K562 (cell line): ENCODE measurements around the gene GNG14. TPM values are rescaled to one million over a fixed set of nuclear protein-coding genes. Genes with fewer than 3 reads are reported as not detected.
A peak's percentile ranks its signal among the peaks of the same experiment; 100 is the strongest.

Source experiments
- CCNT2 ChIP-seq: IDR thresholded peaks from 2 replicates; pipeline ENCODE4 v1.6.1; 2011; ENCODE audit warnings: borderline replicate concordance, low read depth, mild to moderate bottlenecking, moderate library complexity, mixed read lengths, low read length; ENCODE audit not compliant: insufficient read length; ENCODE audit errors: extremely low read depth
- CHD7 ChIP-seq: fragments of 200-600 bp; sonication (generic); IDR thresholded peaks from one replicate; pipeline ENCODE4 v1.6.1; 2012; ENCODE audit warnings: mild to moderate bottlenecking, low read depth, low read length, inconsistent platforms
- E2F8 ChIP-seq: fragments of 450-650 bp; IDR thresholded peaks from 2 replicates; pipeline ENCODE4 v1.7.1; 2018; ENCODE audit warnings: mild to moderate bottlenecking, low read depth; ENCODE audit not compliant: partially characterized antibody
- FOXJ2 ChIP-seq: fragments of 200-800 bp; sonication (Bioruptor generic); IDR thresholded peaks from 2 replicates; pipeline ENCODE4 v1.6.1; 2016; ENCODE audit warnings: missing genetic modification characterization, missing compliant biosample characterization
- GATA2 ChIP-seq: sonication (generic); formaldehyde crosslinking; IDR thresholded peaks from 2 replicates; pipeline ENCODE4 v1.4.0; 2020; ENCODE audit warnings: mild to moderate bottlenecking, missing genetic modification reagents
- PML ChIP-seq: IDR thresholded peaks from 2 replicates; pipeline ENCODE4 v1.6.1; 2012; ENCODE audit warnings: low read length, inconsistent platforms
- ZNF12 ChIP-seq: sonication (generic); formaldehyde crosslinking; IDR thresholded peaks from 2 replicates; pipeline ENCODE4 v1.4.0; 2020; ENCODE audit warnings: mild to moderate bottlenecking, missing genetic modification reagents
- polyA plus RNA-seq, 8 experiments: library from polyadenylated mRNA; depleted of rRNA in 4 of 8; stranded (reverse) in 5 of 8; unstranded in 3 of 8; fragments of >200 nt; fragmentation: Nextera tagmentation in 2 of 8; fragmentation: Illumina TruSeq in 1 of 8; extraction: Ambion mirVana in 2 of 8; extraction: Trizol in 1 of 8; gene quantifications; 2 replicates each; pipeline versions ENCODE4 v1.2.1 to v1.2.3, GENCODE V29; 2011 to 2014; ENCODE audit warnings: inconsistent platforms in 1 of 8, missing spikeins in 1 of 8
- total RNA-seq, 7 experiments: library from RNA; depleted of rRNA in 6 of 7; stranded (reverse); fragments of >200 nt in 6 of 7; fragmentation: Illumina TruSeq in 2 of 7; extraction: Trizol in 2 of 7; gene quantifications; 2 replicates each; pipeline versions ENCODE4 v1.2.1 to v1.2.3, GENCODE V29; 2011 to 2021; ENCODE audit warnings: low replicate concordance in 1 of 7
- TF ChIP-seq, protein P1 (sequence below): fragments of 150-350 bp; conservative IDR thresholded peaks from 2 replicates; pipeline ENCODE4 v1.6.1; 2014; ENCODE audit warnings: low read length

The GNG14 gene
- total and polyA plus RNA-seq, 9 of the 15 experiments (the other 6 are each of a cell fraction or from before 2014, with no cell fraction given): not detected

- TF ChIP-seq CHD7: no peak
- peak; percentile 33 for TF ChIP-seq CCNT2
- TF ChIP-seq, protein P1, sequence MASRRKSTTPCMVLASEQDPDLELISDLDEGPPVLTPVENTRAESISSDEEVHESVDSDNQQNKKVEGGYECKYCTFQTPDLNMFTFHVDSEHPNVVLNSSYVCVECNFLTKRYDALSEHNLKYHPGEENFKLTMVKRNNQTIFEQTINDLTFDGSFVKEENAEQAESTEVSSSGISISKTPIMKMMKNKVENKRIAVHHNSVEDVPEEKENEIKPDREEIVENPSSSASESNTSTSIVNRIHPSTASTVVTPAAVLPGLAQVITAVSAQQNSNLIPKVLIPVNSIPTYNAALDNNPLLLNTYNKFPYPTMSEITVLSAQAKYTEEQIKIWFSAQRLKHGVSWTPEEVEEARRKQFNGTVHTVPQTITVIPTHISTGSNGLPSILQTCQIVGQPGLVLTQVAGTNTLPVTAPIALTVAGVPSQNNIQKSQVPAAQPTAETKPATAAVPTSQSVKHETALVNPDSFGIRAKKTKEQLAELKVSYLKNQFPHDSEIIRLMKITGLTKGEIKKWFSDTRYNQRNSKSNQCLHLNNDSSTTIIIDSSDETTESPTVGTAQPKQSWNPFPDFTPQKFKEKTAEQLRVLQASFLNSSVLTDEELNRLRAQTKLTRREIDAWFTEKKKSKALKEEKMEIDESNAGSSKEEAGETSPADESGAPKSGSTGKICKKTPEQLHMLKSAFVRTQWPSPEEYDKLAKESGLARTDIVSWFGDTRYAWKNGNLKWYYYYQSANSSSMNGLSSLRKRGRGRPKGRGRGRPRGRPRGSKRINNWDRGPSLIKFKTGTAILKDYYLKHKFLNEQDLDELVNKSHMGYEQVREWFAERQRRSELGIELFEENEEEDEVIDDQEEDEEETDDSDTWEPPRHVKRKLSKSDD: no peak
- peak; percentile 64 for TF ChIP-seq E2F8
- TF ChIP-seq ZNF12: 0 out of 2 replicates have a peak, but pooled peaks have one; percentile 46
- no peak; the same call in 1 of the 2 replicates for TF ChIP-seq PML
- TF ChIP-seq FOXJ2 (tag): 0 out of 2 replicates have a peak, but pooled peaks have one; percentile 13
- TF ChIP-seq GATA2: no peak
Measured at GRCh38 chr19:12722566-12723380, 35.0 kb downstream of the GNG14 start (continued).
